Duodenal mucosa (tissue), 2 donors: ENCODE data around the gene PDGFRA.

Source experiments
- H3K27ac ChIP-seq: one replicate; pipeline ENCODE4 v1.7.0; 2013; ENCODE audit warnings: low read depth, low read length
- H3K27me3 ChIP-seq, 2 donors: one replicate each; pipeline ENCODE4 v1.7.0; 2013; ENCODE audit warnings: low read length in 2 of 2, control low read depth in 1 of 2; ENCODE audit not compliant: insufficient read depth in 2 of 2, control insufficient read depth in 1 of 2
- H3K36me3 ChIP-seq, 2 donors: one replicate each; pipeline ENCODE4 v1.7.0; 2013; ENCODE audit warnings: low read length in 2 of 2, control low read depth in 1 of 2; ENCODE audit not compliant: insufficient read depth in 2 of 2, control insufficient read depth in 1 of 2
- H3K4me1 ChIP-seq, 2 donors: one replicate each; pipeline ENCODE4 v1.7.0; 2013; ENCODE audit warnings: low read length in 2 of 2, control low read depth in 1 of 2; ENCODE audit not compliant: insufficient read depth in 2 of 2, control insufficient read depth in 1 of 2
- H3K4me3 ChIP-seq, 2 donors: one replicate each; pipeline ENCODE4 v1.7.0; 2013; ENCODE audit warnings: low read length in 2 of 2, low read depth in 1 of 2
- H3K9ac ChIP-seq, 2 donors: one replicate each; pipeline ENCODE4 v1.7.0; 2013; ENCODE audit warnings: low read length in 2 of 2, low read depth in 1 of 2
- H3K9me3 ChIP-seq, 2 donors: one replicate each; pipeline ENCODE4 v1.7.0; 2013; ENCODE audit warnings: low read length in 2 of 2, control low read depth in 1 of 2; ENCODE audit not compliant: control insufficient read depth in 1 of 2

PDGFRA gene

GRCh38 chr4:54277691-54278090 is 48.6 kb downstream of the PDGFRA start:
- no peak overlapping the region for H3K27ac ChIP-seq
- H3K27me3 ChIP-seq: no peaks in the 10 kb centered on the region
- no peaks in the 10 kb centered on the region for H3K4me1 ChIP-seq

GRCh38 chr4:54278216-54278615 is 49.1 kb downstream of the PDGFRA start:
- Histone ChIP-seq H3K4me3 (no peak overlapping the region), H3K9ac (no peak overlapping the region), H3K4me1 (no peaks in the 10 kb centered on the region), H3K27me3 (no peaks in the 10 kb centered on the region), H3K27ac (no peak overlapping the region), H3K9me3 (peaks cover 3 to 6% of the 10 kb centered on the region in 2 donors), H3K36me3 (no peaks in the 10 kb centered on the region)

More at GRCh38 chr4:54277691-54278090, 48.6 kb downstream of the PDGFRA start:
- H3K9ac ChIP-seq: no peak overlapping the region
- no peak overlapping the region for H3K4me3 ChIP-seq
- no peaks in the 10 kb centered on the region for H3K36me3 ChIP-seq
- H3K9me3 ChIP-seq: peaks cover 0 to under 1% of the 10 kb centered on the region in 2 donors

- Histone ChIP-seq H3K4me3 (no peak overlapping the region), H3K9ac (no peak overlapping the region), H3K9me3 (peaks cover 5 to 8% of the 10 kb centered on the region in 2 donors), H3K27ac (no peak overlapping the region), H3K27me3 (no peaks in the 10 kb centered on the region), H3K36me3 (no peaks in the 10 kb centered on the region), H3K4me1 (no peaks in the 10 kb centered on the region)
These were observed 52.1 kb downstream of the PDGFRA start for GRCh38 chr4:54281054-54281766.

GRCh38 chr4:54282837-54283236 is 53.7 kb downstream of the PDGFRA start:
- no peaks in the 10 kb centered on the region for H3K27me3 ChIP-seq
- H3K9me3 ChIP-seq: peaks cover 5 to 8% of the 10 kb centered on the region in 2 donors
- H3K4me1 ChIP-seq: no peaks in the 10 kb centered on the region
- H3K27ac ChIP-seq: no peak overlapping the region
- H3K4me3 ChIP-seq: no peak overlapping the region
- no peak overlapping the region for H3K9ac ChIP-seq
- H3K36me3 ChIP-seq: no peaks in the 10 kb centered on the region

- Histone ChIP-seq H3K4me1 (no peaks in the 10 kb centered on the region), H3K36me3 (no peaks in the 10 kb centered on the region), H3K27ac (no peak overlapping the region), H3K27me3 (no peaks in the 10 kb centered on the region), H3K9ac (no peak overlapping the region), H3K9me3 (no peaks in the 10 kb centered on the region), H3K4me3 (no peak overlapping the region)
These were observed 60.2 kb downstream of the PDGFRA start for GRCh38 chr4:54289316-54289715.

- Histone ChIP-seq H3K9me3 (no peaks in the 10 kb centered on the region), H3K36me3 (no peaks in the 10 kb centered on the region), H3K27me3 (no peaks in the 10 kb centered on the region), H3K4me3 (no peak overlapping the region), H3K27ac (no peak overlapping the region), H3K4me1 (no peaks in the 10 kb centered on the region), H3K9ac (no peak overlapping the region)
These were observed 61.9 kb downstream of the PDGFRA start for GRCh38 chr4:54290980-54291379.

GRCh38 chr4:54296548-54297203 is 67.6 kb downstream of the PDGFRA start:
- H3K27ac ChIP-seq: no peak overlapping the region
- no peaks in the 10 kb centered on the region for H3K9me3 ChIP-seq
- H3K4me1 ChIP-seq: no peaks in the 10 kb centered on the region
- no peaks in the 10 kb centered on the region for H3K27me3 ChIP-seq
- no peaks in the 10 kb centered on the region for H3K36me3 ChIP-seq
- no peak overlapping the region for H3K4me3 ChIP-seq
- no peak overlapping the region for H3K9ac ChIP-seq

- Histone ChIP-seq H3K9ac (no peak overlapping the region), H3K4me1 (no peaks in the 10 kb centered on the region), H3K4me3 (no peak overlapping the region), H3K36me3 (no peaks in the 10 kb centered on the region), H3K27ac (no peak overlapping the region), H3K27me3 (no peaks in the 10 kb centered on the region), H3K9me3 (no peaks in the 10 kb centered on the region)
These were observed 79.0 kb downstream of the PDGFRA start for GRCh38 chr4:54308110-54308509.

- Histone ChIP-seq H3K4me1 (no peaks in the 10 kb centered on the region), H3K9ac (no peak overlapping the region), H3K4me3 (no peak overlapping the region), H3K36me3 (no peaks in the 10 kb centered on the region), H3K27me3 (no peaks in the 10 kb centered on the region), H3K9me3 (no peaks in the 10 kb centered on the region), H3K27ac (no peak overlapping the region)
These were observed 86.8 kb downstream of the PDGFRA start for GRCh38 chr4:54315561-54316538.

GRCh38 chr4:54317690-54318089 is 88.6 kb downstream of the PDGFRA start:
- no peaks in the 10 kb centered on the region for H3K27me3 ChIP-seq
- no peak overlapping the region for H3K9ac ChIP-seq
- H3K36me3 ChIP-seq: no peaks in the 10 kb centered on the region
- no peak overlapping the region for H3K4me3 ChIP-seq
- no peaks in the 10 kb centered on the region for H3K9me3 ChIP-seq
- H3K4me1 ChIP-seq: no peaks in the 10 kb centered on the region
- H3K27ac ChIP-seq: no peak overlapping the region
